ENCODE data around the gene SMO.
"Not testable (repeated sequence)": the region's sequence is repeated elsewhere in the genome, so short reads cannot be mapped to it uniquely, and the experiment has no call there.

SMO gene

GRCh38 chr7:129169686-129170440, 18.6 kb upstream of the SMO start:
- DNase-seq = no peak

DNA sequence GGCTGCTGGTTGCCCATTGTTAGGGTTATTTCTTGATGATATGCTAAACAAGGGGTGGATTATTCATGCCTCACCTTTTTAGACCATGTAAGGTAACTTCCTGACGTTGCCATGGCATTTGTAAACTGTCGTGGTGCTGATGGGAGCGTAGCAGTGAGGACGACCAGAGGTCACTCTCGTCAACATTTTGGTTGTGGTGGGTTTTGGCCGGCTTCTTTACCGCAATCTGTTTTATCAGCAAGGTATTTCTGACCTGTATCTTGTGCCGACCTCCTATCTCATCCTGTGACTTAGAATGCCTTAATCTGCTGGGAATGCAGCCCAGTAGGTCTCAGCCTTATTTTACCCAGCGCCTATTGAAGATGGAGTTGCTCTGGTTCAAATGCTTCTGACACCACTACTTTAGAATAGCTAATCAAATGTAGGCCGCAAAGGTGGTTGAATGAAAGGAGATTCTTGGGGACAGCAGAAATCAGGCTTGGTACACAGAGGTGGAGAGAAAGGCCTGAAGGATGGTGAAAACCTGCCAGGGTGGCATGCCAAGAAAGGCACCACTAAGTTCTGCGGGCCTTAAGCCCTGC, 17.9 kb upstream of the SMO start:
- no peak for DNase-seq

DNA sequence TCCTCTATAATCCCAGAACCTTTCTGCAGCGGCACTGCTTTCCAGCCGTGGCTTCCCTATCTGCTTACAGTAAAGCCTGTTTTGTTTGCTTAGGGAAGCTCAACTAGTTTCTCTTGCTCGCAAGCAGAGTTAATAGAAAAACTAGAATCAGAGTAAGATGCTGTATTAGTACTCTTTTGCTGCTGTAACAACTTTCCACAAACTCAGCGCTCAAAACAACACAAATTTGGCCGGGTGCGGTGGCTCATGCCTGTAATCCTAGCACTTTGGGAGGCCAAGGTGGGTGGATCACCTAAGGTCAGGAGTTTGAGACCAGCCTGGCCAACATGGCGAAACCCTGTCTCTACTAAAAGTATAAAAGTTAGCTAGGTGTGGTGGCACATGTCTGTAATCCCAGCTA, 14.6 kb upstream of the SMO start:
- not testable (repeated sequence) for DNase-seq

- peak; percentile 20 for DNase-seq
Measured at GRCh38 chr7:129176916-129177710, 11.3 kb upstream of the SMO start.

DNA sequence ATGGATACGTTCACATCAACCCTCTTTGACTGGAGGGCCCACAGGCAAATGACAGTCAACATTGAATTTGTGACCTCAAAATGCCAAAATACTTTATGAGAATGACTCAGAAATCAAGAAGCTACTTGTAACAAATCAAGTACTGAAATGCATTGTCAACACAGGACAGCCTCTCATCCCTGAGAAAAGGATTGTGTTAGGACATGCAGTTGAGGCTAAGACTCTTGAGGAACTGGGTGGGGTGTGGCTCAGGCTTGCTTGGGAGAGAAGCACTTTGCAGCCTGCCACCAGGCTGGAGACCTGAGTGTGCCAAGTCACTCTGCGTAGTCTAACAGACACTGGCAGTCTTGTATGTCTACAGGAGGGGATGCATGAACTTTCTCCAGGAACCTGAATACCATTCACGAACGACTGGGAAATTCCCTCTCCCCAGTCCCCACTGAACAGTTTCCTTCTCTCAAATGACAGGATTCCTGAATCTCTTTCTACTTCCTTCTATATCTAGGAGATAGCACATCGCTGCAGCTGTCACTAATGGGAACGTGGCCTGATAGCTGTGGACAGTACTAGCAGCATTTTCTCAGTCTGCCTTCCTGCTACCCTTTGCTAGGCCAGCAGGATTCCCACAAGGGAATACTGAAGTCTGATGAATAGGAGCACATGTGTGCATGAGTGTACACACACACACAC, 3.3 kb upstream of the SMO start:
- DNase-seq = no peak

DNA sequence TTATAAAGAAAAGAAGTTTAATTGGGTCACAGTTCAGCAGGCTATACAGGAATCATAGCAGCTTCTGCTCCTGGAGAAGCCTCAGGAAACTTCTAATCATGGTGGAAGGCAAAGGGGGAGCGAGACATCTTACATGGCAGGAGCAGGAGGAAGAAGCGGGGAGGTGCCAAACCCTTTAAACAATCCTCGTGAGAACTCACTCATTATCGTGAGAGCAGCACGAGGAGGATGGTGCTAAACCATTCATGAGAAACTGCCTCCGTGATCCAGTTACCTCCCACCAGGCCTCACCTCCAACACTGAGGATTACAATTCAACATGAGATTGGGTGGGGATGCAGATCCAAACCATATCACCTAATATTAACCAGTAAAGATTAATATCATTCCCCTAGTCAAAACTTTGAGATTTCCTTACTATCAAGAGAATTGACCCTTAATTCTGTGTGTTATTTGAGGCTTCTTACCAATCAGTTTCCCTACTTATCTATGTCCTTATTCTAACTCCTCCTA, 1.6 kb upstream of the SMO start:
- no peak for DNase-seq

DNA sequence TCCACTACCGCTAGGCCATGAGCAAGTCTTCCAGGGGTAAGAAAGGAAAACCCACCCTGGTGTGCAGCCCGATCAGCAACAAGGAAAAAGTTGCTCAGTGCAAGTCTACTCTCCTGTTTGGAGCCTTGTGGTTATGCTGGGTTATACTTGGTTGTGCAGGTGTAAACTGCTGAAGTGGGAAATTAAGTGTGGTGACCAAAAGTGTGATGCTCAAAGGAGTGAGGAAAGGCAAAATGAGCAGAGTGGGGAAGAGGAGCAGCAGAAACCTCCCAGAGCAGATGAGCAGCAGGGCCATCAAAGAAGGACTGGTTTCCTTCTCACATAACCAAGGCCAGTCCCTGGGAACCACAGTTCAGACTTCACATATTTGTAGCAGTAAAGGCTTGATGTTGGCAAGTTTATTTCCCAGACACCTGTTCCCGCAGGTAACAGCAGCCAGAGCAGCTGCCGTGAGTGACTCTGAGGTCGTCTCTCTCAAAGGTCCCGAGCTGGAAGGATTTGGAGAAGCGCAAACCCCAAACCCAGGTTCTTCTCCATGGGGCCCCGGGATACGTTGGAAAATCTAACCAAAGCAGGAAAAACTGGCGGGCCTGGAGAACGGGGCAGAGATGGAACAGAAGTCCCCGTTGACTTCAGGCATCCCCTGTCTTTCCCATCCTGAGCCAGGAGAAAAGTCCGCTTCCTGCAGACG, 607 bp upstream of the SMO start:
- no peak for DNase-seq

DNA sequence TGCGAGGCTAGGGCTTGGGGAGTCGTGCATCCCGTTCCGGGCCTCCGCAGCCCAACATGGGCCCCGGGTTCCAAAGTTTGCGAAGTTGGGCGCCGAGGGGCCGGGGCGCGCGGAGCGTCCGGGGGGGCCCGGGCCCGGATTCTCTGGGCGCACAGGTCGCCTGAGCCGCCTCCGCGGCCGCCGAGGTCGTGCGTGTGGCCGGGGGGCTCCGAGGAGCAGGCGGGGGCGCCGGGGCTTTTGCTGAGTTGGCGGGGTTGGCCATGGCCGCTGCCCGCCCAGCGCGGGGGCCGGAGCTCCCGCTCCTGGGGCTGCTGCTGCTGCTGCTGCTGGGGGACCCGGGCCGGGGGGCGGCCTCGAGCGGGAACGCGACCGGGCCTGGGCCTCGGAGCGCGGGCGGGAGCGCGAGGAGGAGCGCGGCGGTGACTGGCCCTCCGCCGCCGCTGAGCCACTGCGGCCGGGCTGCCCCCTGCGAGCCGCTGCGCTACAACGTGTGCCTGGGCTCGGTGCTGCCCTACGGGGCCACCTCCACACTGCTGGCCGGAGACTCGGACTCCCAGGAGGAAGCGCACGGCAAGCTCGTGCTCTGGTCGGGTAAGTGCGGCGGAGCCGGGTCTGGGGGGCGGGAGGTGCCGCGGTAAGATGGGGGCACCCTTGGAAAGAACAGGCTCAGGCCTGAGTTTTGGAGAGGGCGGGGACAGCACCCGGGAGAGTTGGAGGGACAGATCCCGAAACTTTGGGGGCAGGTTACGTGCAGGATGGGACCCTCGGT, 643 bp downstream of the SMO start:
- DNase-seq = no peak

DNA sequence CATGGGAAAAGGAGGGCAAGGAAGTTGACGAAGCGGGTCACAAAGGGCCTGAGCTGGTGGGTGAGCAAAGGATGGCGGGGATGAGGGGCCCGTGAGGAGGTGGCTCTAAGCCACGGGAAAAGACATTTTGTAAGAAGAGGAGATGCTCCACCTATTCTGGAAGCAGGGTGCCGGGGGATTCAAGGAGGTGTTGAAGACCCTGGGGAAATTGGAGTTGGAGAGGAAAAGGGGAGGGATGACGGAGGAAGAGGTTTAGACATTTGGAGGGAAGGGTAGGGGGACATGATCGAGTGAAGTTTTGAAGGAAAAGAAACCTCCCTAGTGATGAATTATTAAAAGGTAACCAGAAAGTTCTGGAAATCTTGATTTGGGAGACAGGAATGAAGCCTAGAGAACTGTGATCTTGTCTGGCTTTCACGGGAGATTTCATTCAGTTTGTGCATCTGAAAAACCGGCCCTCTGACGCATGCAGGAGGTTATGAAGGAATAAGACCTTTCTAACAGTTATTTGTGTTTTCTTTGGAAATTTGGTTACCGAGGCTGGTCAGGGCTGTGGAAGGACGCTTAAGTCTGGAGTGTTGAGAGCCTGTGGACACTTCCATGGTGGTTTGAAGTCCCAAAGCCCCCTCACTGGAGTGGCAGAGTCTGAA, 1.4 kb downstream of the SMO start:
- DNase-seq = no peak

DNA sequence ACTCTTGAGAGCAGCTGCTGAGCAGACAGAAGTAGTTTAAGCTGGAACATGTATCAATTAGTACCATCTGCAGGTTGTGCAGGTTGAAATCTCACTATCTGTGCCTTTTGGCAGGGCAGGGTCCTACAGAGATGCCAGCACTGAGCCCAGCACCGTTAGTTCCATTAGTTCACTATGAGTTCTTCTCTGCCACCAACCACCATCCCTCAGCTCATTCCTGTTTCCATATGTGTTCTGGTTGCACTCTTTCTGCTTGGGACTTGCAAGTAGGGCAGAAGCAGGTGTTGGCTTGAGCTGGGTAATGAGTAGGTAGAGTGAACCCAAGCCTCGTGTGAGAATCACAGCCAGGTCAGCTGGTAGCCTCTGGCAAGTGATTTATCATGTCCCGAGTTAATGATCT, 2.8 kb downstream of the SMO start:
- DNase-seq = no peak

GRCh38 chr7:129193892-129194291, 5.5 kb downstream of the SMO start:
- DNase-seq = no peak

- DNase-seq = no peak
Measured at GRCh38 chr7:129197771-129198170, 9.3 kb downstream of the SMO start.

DNA sequence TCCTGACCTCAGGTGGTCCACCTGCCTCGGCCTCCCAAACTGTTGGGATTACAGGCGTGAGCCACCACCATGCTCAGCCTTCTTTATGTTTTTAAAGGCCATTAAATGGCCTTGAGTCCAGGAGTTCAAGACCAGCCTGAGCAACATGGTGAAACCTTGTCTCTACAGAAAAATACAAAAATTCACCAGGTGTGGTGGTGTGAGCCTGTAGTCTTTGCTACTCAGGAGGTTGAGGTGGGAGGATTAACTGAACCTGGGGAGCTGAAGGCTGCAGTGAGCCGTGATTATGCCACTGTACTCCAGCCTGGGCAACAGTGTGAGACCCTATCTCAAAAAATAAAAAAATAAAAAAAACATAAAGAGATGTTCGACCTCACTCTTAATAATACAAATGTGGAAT, 11.0 kb downstream of the SMO start:
- no peak for DNase-seq

GRCh38 chr7:129202058-129202777, 13.8 kb downstream of the SMO start:
- no peak for DNase-seq

DNA sequence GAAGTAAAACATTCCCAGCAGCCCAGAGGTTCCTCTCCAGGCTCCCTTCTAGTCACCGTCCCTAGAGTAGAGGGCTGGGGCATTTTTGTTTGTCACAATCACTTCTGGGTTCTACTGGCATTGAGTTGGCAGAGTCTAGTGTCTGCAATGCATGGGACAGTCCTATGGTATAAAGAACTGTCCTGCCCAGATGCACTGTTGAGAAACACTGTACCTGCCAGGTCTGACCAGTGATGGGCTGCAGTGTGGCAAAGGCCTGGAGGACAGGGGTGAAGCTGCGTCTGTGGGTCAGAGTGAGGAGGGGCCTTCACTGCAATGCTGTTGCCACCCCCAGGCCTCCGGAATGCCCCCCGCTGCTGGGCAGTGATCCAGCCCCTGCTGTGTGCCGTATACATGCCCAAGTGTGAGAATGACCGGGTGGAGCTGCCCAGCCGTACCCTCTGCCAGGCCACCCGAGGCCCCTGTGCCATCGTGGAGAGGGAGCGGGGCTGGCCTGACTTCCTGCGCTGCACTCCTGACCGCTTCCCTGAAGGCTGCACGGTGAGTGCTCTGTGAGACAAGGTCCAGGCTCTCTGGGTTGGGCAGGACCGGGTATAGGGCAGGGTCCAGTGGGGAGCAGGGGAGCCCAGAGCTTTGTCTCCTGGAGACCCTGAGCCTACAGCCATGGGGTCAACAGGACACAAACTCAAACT, 14.8 kb downstream of the SMO start:
- no peak for DNase-seq

GRCh38 chr7:129205126-129205818, 16.8 kb downstream of the SMO start:
- DNase-seq = no peak

DNA sequence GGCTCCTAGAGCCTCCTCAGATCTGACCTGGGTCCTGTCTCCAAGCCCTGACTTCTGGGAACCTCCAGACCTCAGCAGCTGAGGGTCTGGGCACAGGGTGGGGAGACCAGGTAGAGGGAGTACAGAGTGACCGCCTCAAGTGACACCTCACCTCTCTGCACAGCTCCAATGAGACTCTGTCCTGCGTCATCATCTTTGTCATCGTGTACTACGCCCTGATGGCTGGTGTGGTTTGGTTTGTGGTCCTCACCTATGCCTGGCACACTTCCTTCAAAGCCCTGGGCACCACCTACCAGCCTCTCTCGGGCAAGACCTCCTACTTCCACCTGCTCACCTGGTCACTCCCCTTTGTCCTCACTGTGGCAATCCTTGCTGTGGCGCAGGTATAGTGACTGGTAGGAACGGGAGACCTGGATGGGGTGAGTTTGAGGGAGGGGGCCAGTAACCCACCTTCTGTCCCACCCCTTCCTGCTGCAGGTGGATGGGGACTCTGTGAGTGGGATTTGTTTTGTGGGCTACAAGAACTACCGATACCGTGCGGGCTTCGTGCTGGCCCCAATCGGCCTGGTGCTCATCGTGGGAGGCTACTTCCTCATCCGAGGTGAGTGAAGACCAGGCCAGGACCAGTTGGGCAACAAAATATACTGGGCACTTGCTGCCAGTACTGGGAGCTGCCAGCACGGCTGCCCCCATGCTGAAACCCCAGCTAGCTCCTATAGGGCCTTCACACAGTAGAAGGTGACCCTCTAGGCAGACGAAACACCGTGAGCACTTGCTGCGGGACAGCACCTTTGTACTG, 17.8 kb downstream of the SMO start:
- no peak for DNase-seq

- no peak for DNase-seq
Measured at GRCh38 chr7:129208667-129209066, 20.2 kb downstream of the SMO start.

All from NCI-H1092 treated with DMSO at 0.1 percent for 48 hours (cell line).